ENCODE measurements around the gene FBLN1.

The FBLN1 gene

DNA sequence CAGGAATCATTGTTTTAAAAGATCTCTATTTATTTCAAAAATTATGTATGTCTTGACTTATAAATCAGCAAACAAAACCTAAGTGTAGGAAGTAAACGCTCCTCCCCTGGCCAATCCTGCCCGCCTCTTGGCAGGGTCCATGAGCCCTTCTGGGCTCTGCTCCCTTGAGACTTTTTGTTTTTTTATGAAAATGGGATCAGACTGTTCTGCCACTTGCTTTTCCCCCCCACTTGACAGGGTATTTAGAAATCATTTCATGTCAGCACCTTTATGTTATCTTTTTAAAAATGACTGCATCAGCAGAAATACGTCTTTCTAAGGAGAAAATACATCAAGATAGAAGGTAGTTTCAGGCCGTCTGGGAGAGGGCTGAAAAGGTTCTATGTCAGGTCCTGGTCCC lies 35.6 kb downstream of the FBLN1 start:
- H3F3A ChIP-seq (ENCODE audit: low read depth) = no peaks in the 10 kb centered on the region
- no peaks in the 10 kb centered on the region for H3K4me1 ChIP-seq (ENCODE audit: insufficient read depth, low read length, poor library complexity, severe bottlenecking)
- no peaks in the 10 kb centered on the region for H3K9me3 ChIP-seq (ENCODE audit: insufficient read depth, low read depth, low read length)
- no peak overlapping the region for H3K4me2 ChIP-seq (ENCODE audit: low read depth, low read length, poor library complexity, severe bottlenecking)
- H3K79me2 ChIP-seq (ENCODE audit: insufficient read depth, low read length) = no peaks in the 10 kb centered on the region
- H3K27me3 ChIP-seq (ENCODE audit: insufficient read depth, low read length, poor library complexity, severe bottlenecking) = no peaks in the 10 kb centered on the region
- H3K36me3 ChIP-seq (ENCODE audit: insufficient read depth, low read length) = no peaks in the 10 kb centered on the region
- H3K9ac ChIP-seq (ENCODE audit: low read depth, low read length, poor library complexity, severe bottlenecking) = no peak overlapping the region
- no peak for TF ChIP-seq CTCF (conservative IDR thresholded peaks at IDR 0.05; ENCODE audit: low read length)
- no peak for TF ChIP-seq EZH2phosphoT487 (IDR thresholded peaks at IDR 0.05; ENCODE audit: borderline replicate concordance)
- H3K9me2 ChIP-seq (replicated peaks; ENCODE audit: low read depth, low read length) = no peaks in the 10 kb centered on the region
- no peaks in the 10 kb centered on the region for H4K20me1 ChIP-seq (ENCODE audit: insufficient read depth, low read length, poor library complexity, severe bottlenecking)
- no peak overlapping the region for H2AFZ ChIP-seq (ENCODE audit: low read length)
- no peak overlapping the region for H3K4me3 ChIP-seq (ENCODE audit: low read length, poor library complexity, severe bottlenecking)

DNA sequence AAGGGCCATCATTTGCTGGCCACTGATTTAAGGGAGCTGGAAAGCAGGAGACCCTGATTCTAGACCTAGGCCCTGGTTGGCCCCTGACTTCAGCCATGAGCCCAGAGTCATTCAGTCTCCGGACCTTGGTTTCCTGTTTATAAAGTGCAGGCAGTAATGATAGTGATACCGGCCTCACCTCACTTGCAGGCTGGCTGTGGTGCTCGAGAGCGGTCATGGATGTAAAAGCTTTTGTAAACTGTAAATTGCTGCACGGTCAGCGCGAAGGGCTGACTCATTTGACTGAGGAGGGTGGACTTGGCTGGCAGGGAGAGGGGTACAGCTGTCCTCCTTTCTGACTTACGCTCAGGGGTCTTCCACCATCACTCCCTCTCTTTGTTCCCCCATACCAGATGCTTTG lies 37.4 kb downstream of the FBLN1 start:
- Histone ChIP-seq H3K9me3 (ENCODE audit: insufficient read depth, low read depth, low read length) (no peaks in the 10 kb centered on the region), H3K4me3 (ENCODE audit: low read length, poor library complexity, severe bottlenecking) (no peak overlapping the region), H3K79me2 (ENCODE audit: insufficient read depth, low read length) (no peaks in the 10 kb centered on the region), H3K9me2 (replicated peaks; ENCODE audit: low read depth, low read length) (no peaks in the 10 kb centered on the region), H3K4me1 (ENCODE audit: insufficient read depth, low read length, poor library complexity, severe bottlenecking) (no peaks in the 10 kb centered on the region), H3K4me2 (ENCODE audit: low read depth, low read length, poor library complexity, severe bottlenecking) (no peak overlapping the region), H3K27me3 (ENCODE audit: insufficient read depth, low read length, poor library complexity, severe bottlenecking) (no peaks in the 10 kb centered on the region), H2AFZ (ENCODE audit: low read length) (no peak overlapping the region), H4K20me1 (ENCODE audit: insufficient read depth, low read length, poor library complexity, severe bottlenecking) (no peaks in the 10 kb centered on the region), H3K9ac (ENCODE audit: low read depth, low read length, poor library complexity, severe bottlenecking) (no peak overlapping the region), H3K36me3 (ENCODE audit: insufficient read depth, low read length) (no peaks in the 10 kb centered on the region), H3F3A (ENCODE audit: low read depth) (no peaks in the 10 kb centered on the region)
- TF ChIP-seq CTCF (conservative IDR thresholded peaks at IDR 0.05; ENCODE audit: low read length) (no peak), EZH2phosphoT487 (IDR thresholded peaks at IDR 0.05; ENCODE audit: borderline replicate concordance) (no peak)

DNA sequence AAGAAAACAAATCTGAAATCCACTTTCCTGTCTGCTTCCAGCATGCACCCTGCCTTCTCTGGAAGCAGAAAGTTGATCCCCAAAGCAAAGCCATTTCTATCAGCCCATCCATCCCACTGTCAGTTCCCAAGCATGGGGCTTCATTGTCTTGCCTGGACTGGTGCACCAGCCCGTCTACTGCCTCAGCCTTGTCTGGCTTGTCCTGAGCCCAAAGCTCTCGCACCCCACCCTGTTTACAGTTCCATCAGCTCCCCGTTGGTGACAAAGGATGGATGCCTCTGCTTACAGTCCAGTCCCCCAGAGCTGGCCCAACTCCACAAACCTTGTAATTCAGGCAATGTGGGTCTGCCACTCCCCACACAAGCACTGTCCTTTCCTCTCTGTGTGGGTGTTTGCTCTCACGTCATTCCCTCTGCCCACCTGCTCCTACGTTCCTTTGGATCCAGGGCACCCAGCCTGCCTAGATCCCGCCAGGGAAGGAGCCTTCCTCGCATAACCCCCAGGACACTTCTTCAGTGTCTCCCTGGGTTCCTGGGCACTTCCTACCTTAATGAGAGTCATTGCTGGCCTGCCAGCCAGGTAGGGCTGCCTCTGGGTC lies 38.8 kb downstream of the FBLN1 start:
- Histone ChIP-seq H3K4me3 (ENCODE audit: low read length, poor library complexity, severe bottlenecking) (no peak overlapping the region), H3K4me1 (ENCODE audit: insufficient read depth, low read length, poor library complexity, severe bottlenecking) (no peaks in the 10 kb centered on the region), H3F3A (ENCODE audit: low read depth) (no peaks in the 10 kb centered on the region), H3K9ac (ENCODE audit: low read depth, low read length, poor library complexity, severe bottlenecking) (no peak overlapping the region), H3K9me3 (ENCODE audit: insufficient read depth, low read depth, low read length) (no peaks in the 10 kb centered on the region), H3K9me2 (replicated peaks; ENCODE audit: low read depth, low read length) (no peaks in the 10 kb centered on the region), H3K36me3 (ENCODE audit: insufficient read depth, low read length) (no peaks in the 10 kb centered on the region), H3K27me3 (ENCODE audit: insufficient read depth, low read length, poor library complexity, severe bottlenecking) (no peaks in the 10 kb centered on the region), H2AFZ (ENCODE audit: low read length) (no peak overlapping the region), H3K4me2 (ENCODE audit: low read depth, low read length, poor library complexity, severe bottlenecking) (no peak overlapping the region), H3K79me2 (ENCODE audit: insufficient read depth, low read length) (no peaks in the 10 kb centered on the region), H4K20me1 (ENCODE audit: insufficient read depth, low read length, poor library complexity, severe bottlenecking) (no peaks in the 10 kb centered on the region)
- TF ChIP-seq EZH2phosphoT487 (IDR thresholded peaks at IDR 0.05; ENCODE audit: borderline replicate concordance) (no peak), CTCF (conservative IDR thresholded peaks at IDR 0.05; ENCODE audit: low read length) (no peak)
